ENCODE results near the gene DSCAM. TPM values are rescaled to one million over a fixed set of nuclear protein-coding genes. Genes with fewer than 3 reads are reported as not detected.

DSCAM gene
- total RNA-seq, 4 donors from 2014 or later, result 0.07 TPM; not detected in 3

DNA sequence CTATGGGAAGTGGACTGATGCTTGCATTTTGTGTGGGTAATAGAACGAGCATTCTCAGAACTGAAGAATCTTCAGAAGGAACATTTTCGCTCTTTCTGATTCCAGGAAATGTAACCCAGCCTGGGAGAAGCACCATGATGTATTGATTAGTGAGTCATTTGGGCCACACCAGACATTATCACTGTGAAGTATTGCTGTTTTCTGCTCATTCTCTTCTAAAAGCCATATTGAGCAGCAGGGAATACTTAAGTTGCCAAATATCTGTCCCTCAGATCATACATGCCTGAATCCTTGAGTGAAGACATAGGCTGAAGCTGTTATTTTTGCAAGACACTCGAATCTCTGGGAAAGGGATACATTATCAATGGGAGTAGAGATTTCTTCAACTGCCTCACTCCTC, 766.6 kb downstream of the DSCAM start:
- Histone ChIP-seq H3K4me3 (no peak overlapping the region), H3K36me3 (no peaks in the 10 kb centered on the region), H3K27me3 (no peaks in the 10 kb centered on the region), H3K9me3 (no peaks in the 10 kb centered on the region), H3K4me1 (no peaks in the 10 kb centered on the region), H3K27ac (no peak overlapping the region)
- TF ChIP-seq, protein P1, sequence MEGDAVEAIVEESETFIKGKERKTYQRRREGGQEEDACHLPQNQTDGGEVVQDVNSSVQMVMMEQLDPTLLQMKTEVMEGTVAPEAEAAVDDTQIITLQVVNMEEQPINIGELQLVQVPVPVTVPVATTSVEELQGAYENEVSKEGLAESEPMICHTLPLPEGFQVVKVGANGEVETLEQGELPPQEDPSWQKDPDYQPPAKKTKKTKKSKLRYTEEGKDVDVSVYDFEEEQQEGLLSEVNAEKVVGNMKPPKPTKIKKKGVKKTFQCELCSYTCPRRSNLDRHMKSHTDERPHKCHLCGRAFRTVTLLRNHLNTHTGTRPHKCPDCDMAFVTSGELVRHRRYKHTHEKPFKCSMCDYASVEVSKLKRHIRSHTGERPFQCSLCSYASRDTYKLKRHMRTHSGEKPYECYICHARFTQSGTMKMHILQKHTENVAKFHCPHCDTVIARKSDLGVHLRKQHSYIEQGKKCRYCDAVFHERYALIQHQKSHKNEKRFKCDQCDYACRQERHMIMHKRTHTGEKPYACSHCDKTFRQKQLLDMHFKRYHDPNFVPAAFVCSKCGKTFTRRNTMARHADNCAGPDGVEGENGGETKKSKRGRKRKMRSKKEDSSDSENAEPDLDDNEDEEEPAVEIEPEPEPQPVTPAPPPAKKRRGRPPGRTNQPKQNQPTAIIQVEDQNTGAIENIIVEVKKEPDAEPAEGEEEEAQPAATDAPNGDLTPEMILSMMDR (IDR thresholded peaks at IDR 0.05), result no peak
- no peak for TF ChIP-seq POLR2A (IDR thresholded peaks at IDR 0.05)
- intact Hi-C loops (cut with DNase I; ENCODE audit: low total_unique reads), result no loop called here
- no peak for DNase-seq

DNA sequence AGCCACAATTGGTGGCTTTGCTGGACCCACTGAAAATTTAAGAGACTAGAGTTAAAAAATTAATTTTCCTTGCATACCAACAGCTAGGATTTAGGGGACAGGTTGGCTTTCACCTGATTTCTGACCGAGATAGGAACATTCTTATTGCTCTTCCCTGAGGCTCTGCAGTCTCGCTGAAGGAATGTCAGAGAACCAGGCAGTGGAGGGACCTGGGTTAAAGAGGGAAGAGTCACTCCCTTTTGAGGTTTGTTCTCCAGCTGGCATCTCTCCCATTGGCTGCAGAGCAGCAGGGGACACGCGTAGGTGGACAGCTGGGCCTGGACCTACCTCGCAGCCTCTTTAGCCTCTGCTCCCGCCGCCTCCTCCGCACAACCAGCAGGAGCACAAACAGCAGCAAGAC, 772.2 kb downstream of the DSCAM start:
- no peaks in the 10 kb centered on the region for H3K27me3 ChIP-seq
- TF ChIP-seq, protein P1 (IDR thresholded peaks at IDR 0.05), result no peak
- TF ChIP-seq POLR2A (IDR thresholded peaks at IDR 0.05), result no peak
- intact Hi-C loops (cut with DNase I; ENCODE audit: low total_unique reads), result no loop called here
- H3K36me3 ChIP-seq, result no peaks in the 10 kb centered on the region
- no peak overlapping the region for H3K4me3 ChIP-seq
- no peak overlapping the region for H3K27ac ChIP-seq
- H3K4me1 ChIP-seq, result no peaks in the 10 kb centered on the region
- no peaks in the 10 kb centered on the region for H3K9me3 ChIP-seq
- no peak for DNase-seq

DNA sequence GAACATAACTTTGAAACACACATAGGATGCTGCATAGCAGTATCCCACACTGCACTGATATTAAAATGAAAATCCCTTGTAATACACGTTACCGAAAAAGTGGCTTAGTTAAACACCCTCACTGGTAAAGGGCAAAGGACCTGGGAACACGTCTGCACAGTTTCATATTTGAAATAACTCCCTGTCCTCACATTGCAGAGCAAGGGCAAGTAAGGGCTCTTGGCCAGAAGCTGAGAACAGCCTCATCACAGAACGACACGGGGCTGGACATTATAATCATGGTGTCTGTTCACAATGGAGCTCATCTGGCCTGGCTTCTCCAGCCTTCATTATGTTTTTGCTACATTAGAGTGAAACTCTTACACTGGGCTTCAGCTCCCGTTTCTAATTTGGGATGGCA, 772.8 kb downstream of the DSCAM start:
- Histone ChIP-seq H3K36me3 (no peaks in the 10 kb centered on the region), H3K4me3 (no peak overlapping the region), H3K9me3 (no peaks in the 10 kb centered on the region), H3K27me3 (no peaks in the 10 kb centered on the region), H3K4me1 (no peaks in the 10 kb centered on the region), H3K27ac (no peak overlapping the region)
- intact Hi-C loops (cut with DNase I; ENCODE audit: low total_unique reads), result no loop called here
- no peak for TF ChIP-seq POLR2A (IDR thresholded peaks at IDR 0.05)
- TF ChIP-seq, protein P1 (IDR thresholded peaks at IDR 0.05), result no peak
- DNase-seq, result no peak

DNA sequence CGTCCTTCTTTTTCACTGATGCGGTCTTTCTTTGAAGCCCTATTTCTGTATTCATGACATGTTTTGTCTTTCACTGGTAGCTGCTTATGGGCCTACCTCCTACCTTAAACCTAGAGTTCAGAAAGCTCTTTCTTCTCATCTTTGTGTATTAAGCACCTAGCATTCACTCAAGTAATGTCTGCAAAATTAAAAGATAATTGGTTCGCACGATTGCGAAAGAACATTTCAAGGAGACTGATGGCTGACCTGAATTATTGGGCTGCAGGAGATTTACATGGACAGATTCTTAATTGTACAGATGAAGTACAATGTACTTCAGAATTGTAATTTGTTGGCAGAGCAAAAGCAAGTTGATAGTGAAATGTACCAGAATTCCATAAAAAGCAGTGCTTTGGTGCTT, 773.3 kb downstream of the DSCAM start:
- no peaks in the 10 kb centered on the region for H3K27me3 ChIP-seq
- no peaks in the 10 kb centered on the region for H3K9me3 ChIP-seq
- H3K27ac ChIP-seq, result no peak overlapping the region
- no peak for DNase-seq
- TF ChIP-seq, protein P1 (IDR thresholded peaks at IDR 0.05), result no peak
- no peak for TF ChIP-seq POLR2A (IDR thresholded peaks at IDR 0.05)
- intact Hi-C loops (cut with DNase I; ENCODE audit: low total_unique reads), result no loop called here
- no peaks in the 10 kb centered on the region for H3K36me3 ChIP-seq
- no peaks in the 10 kb centered on the region for H3K4me1 ChIP-seq
- H3K4me3 ChIP-seq, result no peak overlapping the region

DNA sequence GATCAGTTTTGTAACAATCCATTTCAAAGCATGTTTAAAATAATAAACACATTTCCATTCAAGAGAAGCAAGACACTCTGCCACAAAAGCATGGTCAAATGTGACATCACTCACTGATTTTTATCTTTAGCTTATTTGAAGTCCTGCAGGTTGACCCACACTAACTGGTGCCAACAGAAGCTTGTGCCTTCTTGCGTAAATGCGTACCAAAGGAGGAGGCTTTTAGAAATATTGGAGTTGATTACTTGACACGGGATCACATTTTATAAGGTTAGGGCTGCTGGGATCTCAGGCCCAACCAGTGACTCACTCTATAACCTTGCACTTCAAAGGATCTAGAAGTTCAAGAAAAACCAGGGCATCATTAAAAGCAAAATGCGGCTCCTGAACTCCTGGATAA, 776.1 kb downstream of the DSCAM start:
- no peak overlapping the region for H3K4me3 ChIP-seq

More for the DNA sequence above, 776.1 kb downstream of the DSCAM start:
- Histone ChIP-seq H3K27ac (peak overlapping the region in 1 of 2 donors; percentile 23), H3K36me3 (no peaks in the 10 kb centered on the region), H3K27me3 (no peaks in the 10 kb centered on the region), H3K4me1 (no peaks in the 10 kb centered on the region), H3K9me3 (no peaks in the 10 kb centered on the region)
- DNase-seq, result no peak
- TF ChIP-seq POLR2A (IDR thresholded peaks at IDR 0.05), result no peak
- TF ChIP-seq, protein P1 (IDR thresholded peaks at IDR 0.05), result no peak
- intact Hi-C loops (cut with DNase I; ENCODE audit: low total_unique reads), result no loop called here

All from uterus (tissue), 4 donors.